Measurements from ENCODE around the gene CEP290. TPM values are rescaled to one million over a fixed set of nuclear protein-coding genes. Genes with fewer than 3 reads are reported as not detected.

Gene CEP290
- total RNA-seq = 10 to 100 TPM; 14.2 to 15.9 TPM
- polyA plus RNA-seq = 9.8 TPM

GRCh38 chr12:88141774-88142609 is at the start of gene CEP290, which contains the start of gene TMTC3:
Gene CEP290, minus strand, starts transcription at chr12:88142088. Its CDS starts 781 bp downstream, at chr12:88141307.
Gene TMTC3, plus strand, starts transcription at chr12:88142307. Its CDS starts 6,009 bp downstream, at chr12:88148316.
- H3K4me1 ChIP-seq (ENCODE audit: insufficient read depth, low read length) = peaks cover 19% of the 10 kb centered on the region
- H3K4me3 ChIP-seq (ENCODE audit: low read length) = peak within 1 kb of the TSS; percentile 98
- Mint-ChIP-seq H3K4me1 (peaks cover 35 to 68% (median 61%) of the 10 kb centered on the region in 3 donors), H3K27ac (peak within 1 kb of the TSS; percentile 80 to 99 (median 98)), H3K9me3 (no peaks in the 10 kb centered on the region), H3K4me3 (peak within 1 kb of the TSS; percentile 90 to 99 (median 96)), H3K36me3 (peaks cover 0 to 36% (median 12%) of the 10 kb centered on the region in 3 donors), H3K27me3 (no peaks in the 10 kb centered on the region)
- no peaks in the 10 kb centered on the region for H3K27me3 ChIP-seq (ENCODE audit: insufficient read depth, low read length, poor library complexity, severe bottlenecking)
- peak; percentile 86 to 96 (median 94) for DNase-seq
- H3K9me3 ChIP-seq (ENCODE audit: low read length) = no peaks in the 10 kb centered on the region
- ChIA-PET POLR2A (interaction anchor here (0.6 to 0.7 kb wide), 2 partner anchors 109 to 1567 kb away, joined by 3 read pairs; no protein-coding TSS in a partner anchor), CTCF (interaction anchor here (1.0 kb wide), 1 partner anchor 91 kb away, joined by 3 read pairs; no protein-coding TSS in a partner anchor)
- H3K36me3 ChIP-seq (ENCODE audit: insufficient read depth, low read length) = no peaks in the 10 kb centered on the region
- H3K27ac ChIP-seq (ENCODE audit: low read depth, low read length) = peak within 1 kb of the TSS; percentile 90

GRCh38 chr12:88188180-88188579 is 46.3 kb upstream of the CEP290 start:
- CTCF ChIA-PET = no interaction called here
- Histone ChIP-seq H3K9me3 (ENCODE audit: low read length) (no peaks in the 10 kb centered on the region), H3K4me1 (ENCODE audit: insufficient read depth, low read length) (no peaks in the 10 kb centered on the region), H3K36me3 (ENCODE audit: insufficient read depth, low read length) (no peaks in the 10 kb centered on the region), H3K4me3 (ENCODE audit: low read length) (no peak overlapping the region), H3K27me3 (ENCODE audit: insufficient read depth, low read length, poor library complexity, severe bottlenecking) (no peaks in the 10 kb centered on the region), H3K27ac (ENCODE audit: low read depth, low read length) (no peak overlapping the region)
- POLR2A ChIA-PET = no interaction called here
- H3K27me3 Mint-ChIP-seq = no peaks in the 10 kb centered on the region
- peaks cover 0 to 6% (median 0%) of the 10 kb centered on the region in 5 donors for H3K9me3 Mint-ChIP-seq
- H3K4me3 Mint-ChIP-seq = no peak overlapping the region
- H3K4me1 Mint-ChIP-seq = peaks cover 0 to 5% (median 0%) of the 10 kb centered on the region in 3 donors
- no peak overlapping the region for H3K27ac Mint-ChIP-seq
- DNase-seq = no peak
- H3K36me3 Mint-ChIP-seq = peaks cover 11 to 52% (median 13%) of the 10 kb centered on the region in 3 donors

GRCh38 chr12:88187571-88187970 is 45.7 kb upstream of the CEP290 start:
- H3K4me1 ChIP-seq (ENCODE audit: insufficient read depth, low read length) = no peaks in the 10 kb centered on the region
- ChIA-PET CTCF (no interaction called here), POLR2A (no interaction called here)
- Mint-ChIP-seq H3K4me1 (peaks cover 0 to 5% (median 0%) of the 10 kb centered on the region in 3 donors), H3K27me3 (no peaks in the 10 kb centered on the region), H3K9me3 (peaks cover 0 to 6% (median 0%) of the 10 kb centered on the region in 5 donors), H3K4me3 (no peak overlapping the region), H3K36me3 (peaks cover 13 to 58% (median 15%) of the 10 kb centered on the region in 3 donors), H3K27ac (no peak overlapping the region)
- H3K36me3 ChIP-seq (ENCODE audit: insufficient read depth, low read length) = no peaks in the 10 kb centered on the region
- H3K27ac ChIP-seq (ENCODE audit: low read depth, low read length) = no peak overlapping the region
- H3K27me3 ChIP-seq (ENCODE audit: insufficient read depth, low read length, poor library complexity, severe bottlenecking) = no peaks in the 10 kb centered on the region
- no peak overlapping the region for H3K4me3 ChIP-seq (ENCODE audit: low read length)
- no peak for DNase-seq
- no peaks in the 10 kb centered on the region for H3K9me3 ChIP-seq (ENCODE audit: low read length)

GRCh38 chr12:88185988-88186387 is 44.1 kb upstream of the CEP290 start:
- no peak for DNase-seq
- H3K9me3 ChIP-seq (ENCODE audit: low read length) = no peaks in the 10 kb centered on the region
- H3K27me3 ChIP-seq (ENCODE audit: insufficient read depth, low read length, poor library complexity, severe bottlenecking) = no peaks in the 10 kb centered on the region
- H3K4me1 ChIP-seq (ENCODE audit: insufficient read depth, low read length) = no peaks in the 10 kb centered on the region
- no peak overlapping the region for H3K27ac ChIP-seq (ENCODE audit: low read depth, low read length)
- H3K4me3 ChIP-seq (ENCODE audit: low read length) = no peak overlapping the region
- ChIA-PET POLR2A (no interaction called here), CTCF (no interaction called here)
- peaks cover 0 to 6% (median 0%) of the 10 kb centered on the region in 5 donors for H3K9me3 Mint-ChIP-seq
- peaks cover 19 to 63% (median 25%) of the 10 kb centered on the region in 3 donors for H3K36me3 Mint-ChIP-seq
- H3K4me1 Mint-ChIP-seq = peaks cover 0 to 5% (median 0%) of the 10 kb centered on the region in 3 donors
- H3K36me3 ChIP-seq (ENCODE audit: insufficient read depth, low read length) = no peaks in the 10 kb centered on the region
- no peak overlapping the region for H3K4me3 Mint-ChIP-seq
- no peak overlapping the region for H3K27ac Mint-ChIP-seq
- H3K27me3 Mint-ChIP-seq = no peaks in the 10 kb centered on the region

- Histone ChIP-seq H3K4me3 (ENCODE audit: low read length) (no peak overlapping the region), H3K4me1 (ENCODE audit: insufficient read depth, low read length) (no peaks in the 10 kb centered on the region), H3K9me3 (ENCODE audit: low read length) (no peaks in the 10 kb centered on the region), H3K36me3 (ENCODE audit: insufficient read depth, low read length) (peaks cover 4% of the 10 kb centered on the region), H3K27ac (ENCODE audit: low read depth, low read length) (no peak overlapping the region), H3K27me3 (ENCODE audit: insufficient read depth, low read length, poor library complexity, severe bottlenecking) (no peaks in the 10 kb centered on the region)
- ChIA-PET POLR2A (no interaction called here), CTCF (no interaction called here)
- Mint-ChIP-seq H3K36me3 (peaks cover 19 to 64% (median 32%) of the 10 kb centered on the region in 3 donors), H3K27ac (no peak overlapping the region), H3K27me3 (no peaks in the 10 kb centered on the region), H3K9me3 (peaks cover 0 to 6% (median 0%) of the 10 kb centered on the region in 5 donors), H3K4me1 (peaks cover 0 to 5% (median 0%) of the 10 kb centered on the region in 3 donors), H3K4me3 (no peak overlapping the region)
- no peak for DNase-seq
Observed at GRCh38 chr12:88185279-88185678, 43.4 kb upstream of the CEP290 start.

GRCh38 chr12:88184196-88184595 is 42.3 kb upstream of the CEP290 start:
- POLR2A ChIA-PET = no interaction called here
- peaks cover 0 to 5% (median 0%) of the 10 kb centered on the region in 3 donors for H3K4me1 Mint-ChIP-seq
- H3K27ac Mint-ChIP-seq = no peak overlapping the region
- H3K4me1 ChIP-seq (ENCODE audit: insufficient read depth, low read length) = no peaks in the 10 kb centered on the region
- H3K4me3 ChIP-seq (ENCODE audit: low read length) = no peak overlapping the region
- no peak overlapping the region for H3K27ac ChIP-seq (ENCODE audit: low read depth, low read length)
- no peak overlapping the region for H3K4me3 Mint-ChIP-seq
- DNase-seq = no peak
- H3K36me3 ChIP-seq (ENCODE audit: insufficient read depth, low read length) = peaks cover 9% of the 10 kb centered on the region
- H3K9me3 ChIP-seq (ENCODE audit: low read length) = no peaks in the 10 kb centered on the region
- CTCF ChIA-PET = no interaction called here
- H3K9me3 Mint-ChIP-seq = peaks cover 0 to 6% (median 0%) of the 10 kb centered on the region in 5 donors
- no peaks in the 10 kb centered on the region for H3K27me3 Mint-ChIP-seq
- no peaks in the 10 kb centered on the region for H3K27me3 ChIP-seq (ENCODE audit: insufficient read depth, low read length, poor library complexity, severe bottlenecking)
- H3K36me3 Mint-ChIP-seq = peaks cover 29 to 70% (median 43%) of the 10 kb centered on the region in 3 donors

GRCh38 chr12:88182416-88182815 is 40.5 kb upstream of the CEP290 start:
- ChIA-PET POLR2A (no interaction called here), CTCF (no interaction called here)
- Mint-ChIP-seq H3K4me1 (peaks cover 0 to 5% (median 0%) of the 10 kb centered on the region in 3 donors), H3K36me3 (peaks cover 36 to 77% (median 54%) of the 10 kb centered on the region in 3 donors), H3K27me3 (no peaks in the 10 kb centered on the region), H3K9me3 (peaks cover 0 to 6% (median 0%) of the 10 kb centered on the region in 5 donors), H3K27ac (no peak overlapping the region), H3K4me3 (no peak overlapping the region)
- Histone ChIP-seq H3K36me3 (ENCODE audit: insufficient read depth, low read length) (peaks cover 10% of the 10 kb centered on the region), H3K4me3 (ENCODE audit: low read length) (no peak overlapping the region), H3K9me3 (ENCODE audit: low read length) (no peaks in the 10 kb centered on the region), H3K27me3 (ENCODE audit: insufficient read depth, low read length, poor library complexity, severe bottlenecking) (no peaks in the 10 kb centered on the region), H3K27ac (ENCODE audit: low read depth, low read length) (no peak overlapping the region), H3K4me1 (ENCODE audit: insufficient read depth, low read length) (no peaks in the 10 kb centered on the region)
- DNase-seq = no peak

- no peaks in the 10 kb centered on the region for H3K4me1 ChIP-seq (ENCODE audit: insufficient read depth, low read length)
- Mint-ChIP-seq H3K9me3 (peaks cover 0 to 6% (median 0%) of the 10 kb centered on the region in 5 donors), H3K27me3 (no peaks in the 10 kb centered on the region), H3K36me3 (peaks cover 37 to 81% (median 57%) of the 10 kb centered on the region in 3 donors), H3K4me3 (no peak overlapping the region), H3K4me1 (peaks cover 0 to 5% (median 0%) of the 10 kb centered on the region in 3 donors), H3K27ac (no peak overlapping the region)
- H3K27ac ChIP-seq (ENCODE audit: low read depth, low read length) = no peak overlapping the region
- POLR2A ChIA-PET = no interaction called here
- no peak overlapping the region for H3K4me3 ChIP-seq (ENCODE audit: low read length)
- no peaks in the 10 kb centered on the region for H3K9me3 ChIP-seq (ENCODE audit: low read length)
- CTCF ChIA-PET = no interaction called here
- DNase-seq = no peak
- no peaks in the 10 kb centered on the region for H3K27me3 ChIP-seq (ENCODE audit: insufficient read depth, low read length, poor library complexity, severe bottlenecking)
- H3K36me3 ChIP-seq (ENCODE audit: insufficient read depth, low read length) = peaks cover 10% of the 10 kb centered on the region
Observed at GRCh38 chr12:88181881-88182280, 40.0 kb upstream of the CEP290 start.
